Measurements from ENCODE around the gene SP7. TPM values are rescaled to one million over a fixed set of nuclear protein-coding genes. Genes with fewer than 3 reads are reported as not detected.
"Not testable (repeated sequence)": the region's sequence is repeated elsewhere in the genome, so short reads cannot be mapped to it uniquely, and the experiment has no call there.

The SP7 gene
- total RNA-seq, 4 donors from 2014 or later = not detected

DNA sequence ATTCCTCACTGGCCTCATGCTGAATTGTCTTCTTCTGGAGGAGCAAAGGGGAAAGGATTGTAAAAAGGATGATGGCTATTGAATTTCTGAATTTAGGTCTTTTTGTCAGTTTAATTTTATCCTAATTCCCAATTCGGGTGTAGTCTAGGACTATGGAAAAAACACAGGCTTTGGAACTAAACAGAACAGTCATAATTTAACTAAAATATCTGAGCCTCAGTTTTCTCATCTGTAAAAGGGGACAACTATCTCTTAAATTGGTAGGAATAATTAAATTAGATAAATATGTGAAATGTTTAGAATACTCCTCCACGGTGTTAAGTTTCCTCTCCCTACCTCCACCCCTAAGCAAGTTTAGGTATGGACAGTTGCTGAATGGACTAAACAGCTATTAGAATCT, 40.6 kb upstream of the SP7 start:
- TF ChIP-seq POLR2AphosphoS5 (IDR thresholded peaks at IDR 0.05) (no peak), EP300 (IDR thresholded peaks at IDR 0.05) (no peak), POLR2A (IDR thresholded peaks at IDR 0.05; ENCODE audit: low read depth) (no peak)
- TF ChIP-seq, protein P1, sequence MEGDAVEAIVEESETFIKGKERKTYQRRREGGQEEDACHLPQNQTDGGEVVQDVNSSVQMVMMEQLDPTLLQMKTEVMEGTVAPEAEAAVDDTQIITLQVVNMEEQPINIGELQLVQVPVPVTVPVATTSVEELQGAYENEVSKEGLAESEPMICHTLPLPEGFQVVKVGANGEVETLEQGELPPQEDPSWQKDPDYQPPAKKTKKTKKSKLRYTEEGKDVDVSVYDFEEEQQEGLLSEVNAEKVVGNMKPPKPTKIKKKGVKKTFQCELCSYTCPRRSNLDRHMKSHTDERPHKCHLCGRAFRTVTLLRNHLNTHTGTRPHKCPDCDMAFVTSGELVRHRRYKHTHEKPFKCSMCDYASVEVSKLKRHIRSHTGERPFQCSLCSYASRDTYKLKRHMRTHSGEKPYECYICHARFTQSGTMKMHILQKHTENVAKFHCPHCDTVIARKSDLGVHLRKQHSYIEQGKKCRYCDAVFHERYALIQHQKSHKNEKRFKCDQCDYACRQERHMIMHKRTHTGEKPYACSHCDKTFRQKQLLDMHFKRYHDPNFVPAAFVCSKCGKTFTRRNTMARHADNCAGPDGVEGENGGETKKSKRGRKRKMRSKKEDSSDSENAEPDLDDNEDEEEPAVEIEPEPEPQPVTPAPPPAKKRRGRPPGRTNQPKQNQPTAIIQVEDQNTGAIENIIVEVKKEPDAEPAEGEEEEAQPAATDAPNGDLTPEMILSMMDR (IDR thresholded peaks at IDR 0.05) = no peak
- Histone ChIP-seq H3K27me3 (no peaks in the 10 kb centered on the region), H3K36me3 (peaks cover 0 to 7% (median 4%) of the 10 kb centered on the region in 4 donors), H3K4me1 (peaks cover 18 to 28% (median 23%) of the 10 kb centered on the region in 4 donors), H3K27ac (replicated peaks in 1 of 4) (no peak overlapping the region), H3K9me3 (no peaks in the 10 kb centered on the region), H3K4me3 (no peak overlapping the region)
- 86% methylated on average over 2 of the region's 2 CpGs for WGBS
- no peak for DNase-seq (ENCODE audit: extremely low spot score)
- intact Hi-C loops (cut with DNase I) = no loop called here

DNA sequence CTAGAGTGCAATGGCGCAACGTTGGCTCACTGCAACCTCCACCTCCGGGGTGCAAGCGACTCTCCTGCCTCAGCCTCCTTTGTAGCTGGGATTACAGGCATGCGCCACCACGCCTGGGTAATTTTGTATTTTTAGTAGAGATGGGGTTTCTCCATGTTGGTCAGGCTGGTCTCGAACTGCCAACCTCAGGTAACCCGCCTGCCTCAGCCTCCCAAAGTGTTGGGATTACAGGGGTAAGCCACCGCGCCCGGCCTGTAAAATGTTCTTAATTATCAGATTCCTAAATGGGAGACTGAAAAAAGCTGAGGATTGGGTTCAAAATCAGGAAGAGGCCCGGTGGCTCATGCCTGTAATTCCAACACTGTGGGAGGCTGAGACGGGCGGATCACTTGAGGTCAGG, 38.1 kb upstream of the SP7 start:
- not testable (repeated sequence) for H3K36me3 ChIP-seq, H3K27me3 ChIP-seq

DNA sequence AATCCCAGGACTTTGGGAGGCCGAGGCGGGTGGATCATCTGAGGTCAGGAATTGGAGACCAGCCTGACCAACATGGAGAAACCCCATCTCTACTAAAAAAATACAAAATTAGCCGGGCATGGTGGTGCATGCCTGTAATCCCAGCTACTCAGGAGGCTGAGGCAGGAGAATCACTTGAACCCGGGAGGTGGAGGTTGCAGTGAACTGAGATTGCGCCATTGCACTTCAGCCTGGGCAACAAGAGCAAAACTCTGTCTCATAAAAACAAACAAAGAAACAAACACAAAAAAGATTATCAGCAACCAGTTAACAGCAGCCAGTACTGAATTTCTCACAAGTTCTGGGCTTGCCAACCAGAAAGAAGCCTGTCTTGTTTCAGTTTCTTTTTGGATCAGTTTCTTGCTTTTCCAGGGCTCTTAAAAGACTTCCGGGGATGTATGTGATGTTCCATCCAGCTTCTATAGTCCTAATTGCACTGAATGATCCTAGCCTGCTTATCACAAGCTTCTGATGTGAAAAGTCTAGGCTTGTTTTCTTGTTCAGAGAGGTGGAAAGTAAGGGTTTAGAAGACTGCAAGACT, 37.5 kb upstream of the SP7 start:
- 85% methylated on average over 6 of the region's 6 CpGs for WGBS
- intact Hi-C loops (cut with DNase I) = not testable (repeated sequence)

More for the DNA sequence above, 38.1 kb upstream of the SP7 start:
- H3K4me3 ChIP-seq; intact Hi-C loops (cut with DNase I); DNase-seq (ENCODE audit: extremely low spot score); H3K9me3 ChIP-seq: not testable (repeated sequence)
- Histone ChIP-seq H3K4me1 (peaks cover 19 to 40% (median 32%) of the 10 kb centered on the region in 4 donors), H3K27ac (replicated peaks in 1 of 4) (peak overlapping the region in 2 of 4 donors; percentile 14 to 40)
- 89% methylated on average over 14 of the region's 14 CpGs for WGBS

DNA sequence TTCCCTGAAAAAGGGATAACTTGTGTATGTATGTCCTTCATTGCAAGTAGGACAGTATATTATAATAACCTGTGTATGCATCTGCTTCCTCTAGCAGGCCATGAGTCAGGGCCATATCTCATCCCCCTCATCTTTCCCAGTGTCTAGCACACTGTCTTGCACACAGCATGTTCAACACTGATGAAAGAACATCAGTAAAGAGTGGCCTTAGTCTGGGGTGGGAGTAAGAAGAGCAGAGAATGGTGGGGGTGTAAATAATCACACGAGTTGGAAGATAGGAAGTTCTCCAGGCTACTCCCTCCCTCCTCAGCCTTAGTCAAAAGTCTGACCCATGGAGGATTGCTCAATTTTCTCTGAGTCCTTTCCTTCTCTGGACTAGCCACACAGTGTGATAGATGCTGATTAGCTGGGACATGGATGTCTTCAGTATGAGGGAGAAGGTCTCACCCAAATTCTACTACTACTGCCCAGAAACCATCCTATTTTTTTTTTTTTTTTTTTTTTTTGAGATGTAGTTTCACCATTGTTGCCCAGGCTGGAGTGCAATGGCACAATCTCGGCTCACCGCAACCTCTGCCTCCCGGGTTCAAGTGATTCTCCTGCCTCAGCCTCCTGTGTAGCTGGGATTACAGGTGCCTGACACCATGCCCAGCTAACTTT, 29.2 kb upstream of the SP7 start:
- H3K36me3 ChIP-seq = no peaks in the 10 kb centered on the region
- no peak overlapping the region for H3K4me3 ChIP-seq
- no peaks in the 10 kb centered on the region for H3K9me3 ChIP-seq
- no peaks in the 10 kb centered on the region for H3K27me3 ChIP-seq
- DNase-seq (ENCODE audit: extremely low spot score) = no peak
- 77% methylated on average over 4 of the region's 4 CpGs for WGBS
- peak overlapping the region in 1 of 4 donors; percentile 2 for H3K27ac ChIP-seq (replicated peaks in 1 of 4)
- intact Hi-C loops (cut with DNase I) = no loop called here
- peaks cover 3 to 7% (median 7%) of the 10 kb centered on the region in 4 donors for H3K4me1 ChIP-seq
- TF ChIP-seq EP300 (IDR thresholded peaks at IDR 0.05) (no peak), POLR2A (IDR thresholded peaks at IDR 0.05; ENCODE audit: low read depth) (no peak), POLR2AphosphoS5 (IDR thresholded peaks at IDR 0.05) (no peak)
- TF ChIP-seq, protein P1 (IDR thresholded peaks at IDR 0.05) = no peak

More for the DNA sequence above, 37.5 kb upstream of the SP7 start:
- not testable (repeated sequence) for H3K36me3 ChIP-seq; H3K27me3 ChIP-seq; H3K4me3 ChIP-seq; DNase-seq (ENCODE audit: extremely low spot score); H3K9me3 ChIP-seq
- Histone ChIP-seq H3K4me1 (peaks cover 19 to 35% (median 28%) of the 10 kb centered on the region in 4 donors), H3K27ac (replicated peaks in 1 of 4) (peak overlapping the region in 3 of 4 donors; percentile 14 to 40 (median 32))

DNA sequence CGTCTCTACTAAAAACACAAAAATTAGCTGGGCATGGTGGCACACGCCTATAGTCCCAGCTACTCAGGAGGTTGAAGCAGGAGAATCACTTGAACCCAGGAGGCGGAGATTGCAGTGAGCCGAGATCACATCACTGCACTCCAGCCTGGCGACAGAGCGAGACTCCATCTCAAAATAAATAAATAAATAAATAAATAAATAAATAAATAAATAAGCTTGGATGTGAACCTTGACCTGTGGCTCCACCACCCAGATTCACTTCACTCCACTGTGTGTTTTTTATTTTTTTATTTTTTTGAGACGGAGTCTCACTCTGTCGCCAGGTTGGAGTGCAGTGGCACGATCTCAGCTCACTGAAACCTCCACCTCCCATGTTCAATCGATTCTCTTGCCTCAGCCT, 25.5 kb upstream of the SP7 start:
- H3K4me3 ChIP-seq; H3K27ac ChIP-seq (replicated peaks in 1 of 4); H3K36me3 ChIP-seq; H3K4me1 ChIP-seq; H3K27me3 ChIP-seq; H3K9me3 ChIP-seq; intact Hi-C loops (cut with DNase I); DNase-seq (ENCODE audit: extremely low spot score): not testable (repeated sequence)
- WGBS = 88% methylated on average over 10 of the region's 10 CpGs

DNA sequence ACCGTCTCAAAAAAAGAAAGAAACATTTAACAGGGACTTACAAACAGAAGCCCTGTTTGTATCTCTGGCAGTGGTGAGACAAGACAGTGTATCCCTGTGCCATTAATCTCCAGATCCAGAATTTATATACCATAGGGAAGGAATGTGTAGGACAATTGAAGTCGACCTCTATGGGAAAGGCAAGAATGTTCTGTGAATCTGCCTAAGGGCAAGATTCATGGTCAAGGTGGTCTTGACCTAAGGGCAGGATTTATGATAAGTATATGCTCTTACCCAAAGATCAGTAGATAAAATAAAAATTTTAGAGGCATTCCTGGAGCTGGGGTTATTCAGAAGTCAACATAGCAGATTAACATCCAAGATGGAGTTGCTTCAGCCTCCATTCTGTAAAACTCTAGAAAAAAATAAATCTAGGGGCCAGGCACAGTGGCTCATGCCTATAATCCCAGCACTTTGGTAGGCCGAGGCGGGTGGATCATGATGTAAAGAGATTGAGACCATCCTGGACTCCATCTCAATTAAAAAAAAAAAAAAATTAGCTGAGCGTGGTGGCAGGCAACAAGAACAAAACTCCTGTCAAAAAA, 22.8 kb upstream of the SP7 start:
- no peak overlapping the region for H3K27ac ChIP-seq (replicated peaks in 1 of 4)
- H3K27me3 ChIP-seq = no peaks in the 10 kb centered on the region
- WGBS = 83% methylated on average over 5 of the region's 5 CpGs
- no peaks in the 10 kb centered on the region for H3K36me3 ChIP-seq
- DNase-seq (ENCODE audit: extremely low spot score) = no peak
- intact Hi-C loops (cut with DNase I) = no loop called here
- no peak overlapping the region for H3K4me3 ChIP-seq
- no peaks in the 10 kb centered on the region for H3K4me1 ChIP-seq
- no peaks in the 10 kb centered on the region for H3K9me3 ChIP-seq
- no peak for TF ChIP-seq POLR2A (IDR thresholded peaks at IDR 0.05; ENCODE audit: low read depth)
- TF ChIP-seq, protein P1 (IDR thresholded peaks at IDR 0.05) = no peak
- TF ChIP-seq POLR2AphosphoS5 (IDR thresholded peaks at IDR 0.05) = no peak
- no peak for TF ChIP-seq EP300 (IDR thresholded peaks at IDR 0.05)

Measured in esophagus muscularis mucosa (tissue), 4 donors.